Measurements from ENCODE around the gene SLC35B3.
"Not testable (repeated sequence)": the region's sequence is repeated elsewhere in the genome, so short reads cannot be mapped to it uniquely, and the experiment has no call there.

- not testable (repeated sequence) for TF ChIP-seq CTCF, POLR2A (IDR thresholded peaks at IDR 0.05)
Observed at GRCh38 chr6:8426544-8426943, 8.8 kb downstream of the SLC35B3 start.

Measured in adrenal gland (tissue), 5 donors.